Ovary (tissue), 9 donors: ENCODE data around the gene GAREM2. TPM values are rescaled to one million over a fixed set of nuclear protein-coding genes. Genes with fewer than 3 reads are reported as not detected.

Source experiments
- DNase-seq, 5 donors: peaks; one replicate each; pipeline ENCODE4 v3.0.0-alpha.2; 2019 to 2020
- H3K27ac ChIP-seq, 2 donors: fragments of 200-600 bp; one replicate each; pipeline versions ENCODE4 v1.5.1 to v1.8.0; 2019 to 2022
- H3K27me3 ChIP-seq: fragments of 200-600 bp; one replicate; pipeline ENCODE4 v1.8.0; 2022
- H3K36me3 ChIP-seq: fragments of 200-600 bp; sonication (generic); one replicate; pipeline ENCODE4 v1.5.1; 2019
- H3K4me1 ChIP-seq: one replicate; pipeline ENCODE4 v1.8.1; 2013; ENCODE audit warnings: mild to moderate bottlenecking, moderate library complexity; ENCODE audit not compliant: insufficient read depth
- H3K4me3 ChIP-seq: fragments of 200-600 bp; sonication (generic); one replicate; pipeline ENCODE4 v1.5.1; 2017
- H3K9me3 ChIP-seq, 2 donors: fragments of 200-600 bp in 1 of 2; sonication (generic) in 1 of 2; one replicate each; pipeline versions ENCODE4 v1.5.1 to v1.8.1; 2013 to 2019; ENCODE audit warnings: mild to moderate bottlenecking in 1 of 2, moderate library complexity in 1 of 2
- CTCF ChIP-seq, 3 donors: fragments of 450-650 bp in 2 of 3; fragments of 200-600 bp in 1 of 3; IDR thresholded peaks; one replicate each; pipeline versions ENCODE4 v1.5.1 to v1.8.0; 2016 to 2022; ENCODE audit warnings: antibody characterized with exemption in 3 of 3, mild to moderate bottlenecking in 1 of 3
- EP300 ChIP-seq: sonication (generic); formaldehyde crosslinking; IDR thresholded peaks from one replicate; pipeline ENCODE4 v1.6.1; 2017; ENCODE audit warnings: antibody characterized with exemption
- POLR2A ChIP-seq: fragments of 450-650 bp; IDR thresholded peaks from one replicate; pipeline ENCODE4 v1.6.1; 2017; ENCODE audit warnings: antibody characterized with exemption, mild to moderate bottlenecking, moderate library complexity
- WGBS, 3 donors: extraction: QIAGEN DNeasy Blood & Tissue Kit in 1 of 3; methylation state at CpG; one replicate each; pipeline versions ENCODE4 v1.1.5 to v1.1.7; 2013 to 2017; 5-methylcytosine and 5-hydroxymethylcytosine counted together
- intact Hi-C, 4 donors: fragments of 100-400 bp; cut with DNase I; formaldehyde crosslinking; loops; one replicate each; pipeline versions ENCODE4 v1.11.0 to v1.15.1; 2022 to 2023
- polyA plus RNA-seq, 2 donors: library from polyadenylated mRNA; stranded (reverse); fragments of 200-250 nt in 1 of 2; fragments of 350-450 nt in 1 of 2; fragmentation: Illumina TruSeq in 1 of 2; extraction: RNeasy Lipid Tissue Mini Kit (QIAGEN cat#74804) in 1 of 2; gene quantifications; one replicate each; pipeline ENCODE4 v1.2.3, GENCODE V29; 2013 to 2014
- total RNA-seq, 7 donors: library from RNA; depleted of rRNA in 2 of 7; stranded (reverse); fragments of >200 nt in 2 of 7; fragmentation: NEBNext Ultra II Directional in 3 of 7; extraction: Animal tissue kit (Norgen Biotek cat#: 25700) in 3 of 7; gene quantifications; one replicate each; pipeline versions ENCODE4 v1.1.0 to v1.2.4, GENCODE V29; 2016 to 2023
- donor health status: DM: no; HTN: no; CAD: no; lungs with moderate emphysema.
- donor health status: DM: no; HTN: no; CAD: no.
- donor health status: Bipolar disorder and iron deficiency.
- donor health status: DM: yes; HTN: yes; CAD: no.
- donor health status: DM: no; HTN: no; CAD: no.
- donor health status: DM: yes; HTN: yes; CAD: no.

The GAREM2 gene
- total and polyA plus RNA-seq, 9 donors: 1.0 to 13.5 (median 5.6) TPM

- intact Hi-C loops: no loop called here
- no peak for TF ChIP-seq EP300
- TF ChIP-seq POLR2A: no peak
- no peak for TF ChIP-seq CTCF (IDR thresholded peaks at IDR 0.05)
- no peaks in the 10 kb centered on the region for H3K36me3 ChIP-seq
- H3K4me3 ChIP-seq: no peak overlapping the region
- WGBS, 3 donors: 96 to 98% (median 97%) methylated on average over 5 of the region's 5 CpGs
- DNase-seq: no peak
- no peaks in the 10 kb centered on the region for H3K4me1 ChIP-seq
- H3K27me3 ChIP-seq: peaks cover 4% of the 10 kb centered on the region
- H3K27ac ChIP-seq: no peak overlapping the region
- H3K9me3 ChIP-seq: no peaks in the 10 kb centered on the region
Measured at GRCh38 chr2:26157580-26157979, 15.3 kb upstream of the GAREM2 start.

DNA sequence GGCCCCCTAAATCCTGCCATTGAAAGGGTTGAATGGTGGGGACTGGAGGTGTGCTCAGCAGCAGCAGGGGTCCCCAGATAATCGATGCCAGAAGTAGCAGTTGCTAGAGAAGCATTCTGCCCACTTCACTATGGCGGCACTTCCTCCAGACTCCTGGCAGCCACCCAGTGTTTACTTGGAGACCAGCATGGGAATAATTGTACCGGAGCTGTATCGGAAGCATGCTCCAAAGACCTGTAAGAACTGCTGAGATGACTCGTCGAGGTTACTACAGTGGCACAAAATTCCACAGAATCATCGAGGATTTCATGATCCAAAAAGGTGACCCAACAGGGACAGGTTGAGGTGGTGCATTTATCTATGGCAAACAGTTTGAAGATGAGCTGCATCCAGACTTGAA lies 11.0 kb upstream of the GAREM2 start:
- Histone ChIP-seq H3K27ac (no peak overlapping the region), H3K36me3 (no peaks in the 10 kb centered on the region), H3K9me3 (no peaks in the 10 kb centered on the region), H3K4me1 (no peaks in the 10 kb centered on the region), H3K4me3 (no peak overlapping the region), H3K27me3 (no peaks in the 10 kb centered on the region)
- 92 to 95% (median 93%) methylated on average over 7 of the region's 7 CpGs for WGBS, 3 donors
- intact Hi-C loops: no loop called here
- TF ChIP-seq CTCF (IDR thresholded peaks at IDR 0.05) (no peak), EP300 (no peak), POLR2A (no peak)
- no peak for DNase-seq

GRCh38 chr2:26162963-26163362 lies 9.9 kb upstream of the GAREM2 start:
- Histone ChIP-seq H3K4me3 (no peak overlapping the region), H3K27me3 (no peaks in the 10 kb centered on the region), H3K4me1 (no peaks in the 10 kb centered on the region), H3K27ac (no peak overlapping the region), H3K36me3 (no peaks in the 10 kb centered on the region), H3K9me3 (no peaks in the 10 kb centered on the region)
- intact Hi-C loops: no loop called here
- WGBS, 3 donors: 84 to 90% (median 89%) methylated on average over 10 of the region's 10 CpGs
- no peak for DNase-seq
- TF ChIP-seq EP300 (no peak), CTCF (IDR thresholded peaks at IDR 0.05) (no peak), POLR2A (no peak)

GRCh38 chr2:26164231-26164630 lies 8.7 kb upstream of the GAREM2 start:
- TF ChIP-seq EP300 (no peak), POLR2A (no peak), CTCF (IDR thresholded peaks at IDR 0.05) (no peak)
- no peak overlapping the region for H3K27ac ChIP-seq
- H3K27me3 ChIP-seq: no peaks in the 10 kb centered on the region
- H3K36me3 ChIP-seq: no peaks in the 10 kb centered on the region
- intact Hi-C loops: no loop called here
- H3K4me3 ChIP-seq: no peak overlapping the region
- 52 to 70% (median 56%) methylated on average over 1 of the region's 1 CpG for WGBS, 3 donors
- H3K4me1 ChIP-seq: no peaks in the 10 kb centered on the region
- DNase-seq: no peak
- H3K9me3 ChIP-seq: no peaks in the 10 kb centered on the region
